ENCODE data around the gene LRRFIP2.

GRCh38 chr3:37171144-37171543 lies 3.2 kb downstream of the LRRFIP2 start:
- no peak for TF ChIP-seq CTCF (IDR thresholded peaks at IDR 0.05)
- TF ChIP-seq POLR2AphosphoS5 (IDR thresholded peaks at IDR 0.05) = no peak
- no peak for TF ChIP-seq POLR2A (IDR thresholded peaks at IDR 0.05)

Data from upper lobe of left lung (tissue), 4 donors.